Fibroblast of skin of abdomen (primary cell): Measurements from ENCODE around the gene KRTAP26-1. TPM values are rescaled to one million over a fixed set of nuclear protein-coding genes. Genes with fewer than 3 reads are reported as not detected.

Experiments used
- DNase-seq: peaks from one replicate; pipeline ENCODE4 v3.0.0-alpha.2; 2013
- polyA plus RNA-seq, 2 experiments: library from polyadenylated mRNA; unstranded; fragments of 120-200 nt; gene quantifications; one replicate each; pipeline ENCODE4 v1.2.1, GENCODE V29; 2013; ENCODE audit not compliant: insufficient read length in 2 of 2

KRTAP26-1 gene, protein sequence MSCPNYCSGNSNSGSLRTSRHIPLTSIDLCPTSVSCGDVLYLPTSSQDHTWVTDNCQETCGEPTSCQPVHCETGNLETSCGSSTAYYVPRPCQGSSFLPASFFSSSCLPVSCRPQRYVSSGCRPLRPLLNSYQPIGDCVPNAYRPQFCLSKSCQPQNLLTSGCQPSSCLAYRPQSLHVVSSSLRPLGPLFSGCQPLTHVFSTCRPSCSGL
- not detected for polyA plus RNA-seq (2013, experiment 1 of 2; ENCODE audit: insufficient read length)
- polyA plus RNA-seq (2013, experiment 2 of 2; ENCODE audit: insufficient read length): not detected

DNA sequence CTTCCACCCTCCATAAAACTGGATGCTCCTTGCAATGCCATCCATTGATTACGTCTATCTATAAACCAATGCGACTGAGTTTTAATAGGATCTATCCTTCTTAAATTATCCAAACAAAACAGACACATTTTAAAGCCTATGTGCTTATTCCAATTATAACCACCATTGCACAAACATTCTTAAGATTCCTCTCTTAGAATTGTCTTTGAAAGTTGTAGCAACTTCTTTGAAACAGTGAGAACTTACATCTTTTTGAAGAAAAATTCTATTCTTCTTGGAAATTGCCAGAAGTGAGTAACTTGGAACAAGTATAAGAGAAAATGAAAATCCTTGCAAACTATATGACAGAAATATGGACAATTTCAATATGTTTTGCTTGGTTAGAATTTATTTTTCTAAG is at the start of gene KRTAP26-1:
KRTAP26-1 (minus strand) TSS at position 101 of the 400 bp plus-strand sequence. CDS start 280 bp downstream, outside the sequence.
- DNase-seq: no peak

DNA sequence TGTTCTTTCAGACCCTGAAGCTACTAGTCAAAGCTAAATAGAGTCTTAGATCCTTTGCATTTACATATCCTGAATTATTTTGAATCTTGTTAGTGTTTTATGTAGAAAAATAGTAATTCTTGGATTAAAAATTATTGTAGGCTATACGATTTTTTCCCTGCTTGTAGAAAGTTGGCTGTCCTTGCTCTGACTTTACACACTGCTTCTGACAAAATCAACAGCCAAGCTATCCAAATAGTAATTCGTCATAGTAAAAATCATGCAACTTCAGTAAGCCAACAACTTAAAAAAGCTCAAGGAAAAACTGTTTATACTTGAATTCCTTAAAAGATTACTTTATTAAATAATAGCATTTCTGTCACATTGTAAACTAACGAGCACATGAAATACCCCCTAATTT is 35.8 kb upstream of the KRTAP26-1 start:
- no peak for DNase-seq

DNA sequence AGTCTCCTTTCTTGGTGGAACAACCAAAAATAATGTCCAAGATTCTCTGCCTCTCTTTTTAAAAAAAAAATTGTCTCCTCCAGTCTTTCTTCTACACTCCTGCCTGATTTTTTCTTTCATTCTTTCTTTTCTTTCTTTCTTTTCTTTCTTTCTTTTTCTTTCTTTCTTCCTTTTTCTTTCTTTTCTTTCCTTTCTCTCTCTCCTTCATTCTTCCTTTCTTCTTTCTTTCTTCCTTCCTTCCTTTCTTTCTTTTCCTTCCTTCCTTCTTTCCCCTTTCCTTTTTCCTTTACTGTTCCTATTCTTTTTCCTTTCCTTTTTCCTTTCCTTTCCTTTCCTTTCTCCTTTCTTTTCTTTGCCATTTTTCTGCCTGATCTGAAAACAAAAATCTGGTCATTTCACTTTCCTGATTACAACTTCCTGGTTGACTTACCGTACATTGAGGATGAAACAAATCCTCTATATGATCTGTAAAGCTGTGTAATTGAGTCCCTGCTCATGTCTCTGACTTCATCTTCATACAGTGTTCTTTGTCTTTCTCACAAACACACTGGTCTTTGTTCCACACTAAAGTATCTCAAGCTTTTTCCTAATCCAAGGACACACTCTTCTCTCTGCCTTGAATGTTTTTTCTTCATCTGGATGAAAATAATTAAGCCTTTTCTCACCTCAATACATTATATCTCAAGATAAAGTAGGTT is 34.3 kb upstream of the KRTAP26-1 start:
- no peak for DNase-seq

DNA sequence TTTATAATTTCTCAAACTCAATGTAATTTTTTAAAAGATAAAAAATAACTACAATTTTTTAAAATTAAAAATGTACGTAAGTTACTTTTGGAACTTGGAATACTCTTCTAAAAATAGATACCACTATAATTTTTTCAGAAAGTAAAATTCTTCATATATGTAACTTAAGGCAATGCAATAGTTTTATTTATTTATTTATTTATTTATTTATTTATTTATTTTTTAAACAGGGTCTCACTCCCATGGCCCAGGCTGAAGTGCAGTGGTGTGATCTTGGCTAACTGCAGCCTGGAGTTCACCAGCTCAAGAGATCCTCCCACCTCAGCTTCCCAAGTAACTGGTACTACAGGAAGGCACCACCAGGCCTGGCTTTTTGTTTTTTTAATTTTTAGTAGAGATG is 31.4 kb upstream of the KRTAP26-1 start:
- DNase-seq: no peak

DNA sequence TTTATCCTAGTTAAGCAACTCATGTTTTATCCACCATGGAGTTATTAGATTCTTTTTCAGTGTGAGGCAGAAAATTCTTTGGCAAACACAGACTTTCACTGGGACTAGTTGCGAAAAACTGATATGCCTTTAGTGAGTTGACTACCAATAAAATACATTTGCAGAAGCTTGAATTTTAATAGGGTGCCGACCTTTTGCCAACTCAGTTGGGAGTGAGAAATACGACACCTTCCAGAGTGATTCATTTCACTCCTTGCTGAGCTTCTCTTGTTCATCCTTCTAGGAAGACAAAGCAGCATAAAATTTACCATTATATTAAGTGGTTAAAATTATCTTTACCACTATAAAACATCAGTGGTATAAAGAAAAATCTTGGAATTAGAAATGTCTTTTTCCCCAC is 29.5 kb upstream of the KRTAP26-1 start:
- no peak for DNase-seq

DNA sequence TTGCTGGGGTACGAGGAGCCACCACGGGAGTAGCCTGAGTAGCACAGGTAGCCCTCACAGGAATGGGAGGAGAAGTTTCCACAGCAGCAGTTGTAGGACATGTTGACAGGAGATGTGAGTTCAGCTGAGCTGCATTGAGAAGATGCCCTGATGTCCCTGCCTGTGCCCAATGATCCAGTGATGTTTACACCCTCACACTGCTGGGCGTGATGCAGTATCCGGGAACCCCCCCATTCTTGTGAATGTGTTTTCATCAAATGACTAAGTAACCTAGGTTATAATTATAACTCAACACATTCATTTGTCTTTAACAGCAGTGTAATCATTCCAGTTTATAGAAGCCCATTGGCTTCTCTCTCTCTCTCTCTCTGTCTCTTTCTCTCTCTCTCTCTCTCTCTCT is 28.4 kb upstream of the KRTAP26-1 start, which contains the start of gene KRTAP23-1:
KRTAP23-1 (minus strand) TSS at position 101 of the 400 bp plus-strand sequence; CDS start at position 101, 0 bp downstream.
- DNase-seq: no peak

DNA sequence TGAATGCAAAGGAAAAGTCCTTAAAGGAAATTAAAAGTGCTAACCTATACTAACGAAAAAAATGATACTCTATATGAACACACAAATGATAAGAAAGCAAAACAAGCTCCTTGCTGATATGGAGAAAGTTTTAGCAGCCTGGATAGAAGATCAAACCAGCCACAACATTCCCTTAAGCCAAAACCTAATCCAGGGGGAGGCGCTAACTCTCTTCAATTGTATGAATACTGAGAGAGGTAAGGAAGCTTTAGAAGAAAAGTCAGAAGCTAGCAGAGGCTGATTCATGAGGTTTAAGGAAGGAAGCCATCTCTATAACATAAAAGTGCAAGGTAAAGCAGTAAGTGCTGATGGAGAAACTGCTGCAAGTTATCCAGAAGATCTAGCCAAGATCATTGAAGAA is 24.9 kb upstream of the KRTAP26-1 start:
- no peak for DNase-seq

DNA sequence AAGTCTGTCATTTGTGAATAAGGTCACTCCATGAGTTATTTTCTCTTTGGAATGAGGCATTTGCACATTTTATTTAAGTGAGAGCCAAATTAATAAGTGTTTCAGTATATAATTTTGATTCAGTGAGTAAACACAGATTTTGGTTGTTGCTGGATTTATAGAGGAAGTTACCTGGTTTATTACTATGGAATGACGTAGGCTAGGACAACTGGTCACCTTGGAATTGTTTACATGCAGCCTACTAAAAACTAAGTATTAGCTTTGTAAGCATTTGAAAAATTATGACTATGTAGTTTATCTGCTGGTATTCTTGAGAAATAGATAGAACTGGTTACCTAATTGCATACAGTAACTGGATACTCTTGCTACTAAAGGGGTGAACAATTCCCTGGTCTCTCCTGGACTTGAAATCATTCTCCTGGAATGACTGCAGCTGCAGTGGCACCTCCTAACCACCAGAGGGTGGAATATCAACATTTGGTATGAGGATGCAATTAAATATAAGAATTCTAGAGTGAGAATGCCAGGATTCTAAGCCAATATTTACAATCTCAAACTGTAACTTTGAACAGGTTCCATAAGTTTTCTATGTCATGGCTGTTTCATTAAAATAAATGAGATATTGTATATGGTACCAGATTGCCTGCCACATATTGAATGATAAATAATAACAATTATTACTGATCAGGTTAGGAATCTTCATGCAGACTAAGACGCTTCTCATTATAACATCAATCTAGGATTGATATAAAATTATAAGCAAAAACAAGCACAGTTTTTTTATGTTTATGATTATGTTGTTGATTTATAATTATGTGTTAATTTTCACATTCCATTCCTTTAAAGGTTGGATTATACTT is 20.8 kb upstream of the KRTAP26-1 start:
- DNase-seq: peak; percentile 15

DNA sequence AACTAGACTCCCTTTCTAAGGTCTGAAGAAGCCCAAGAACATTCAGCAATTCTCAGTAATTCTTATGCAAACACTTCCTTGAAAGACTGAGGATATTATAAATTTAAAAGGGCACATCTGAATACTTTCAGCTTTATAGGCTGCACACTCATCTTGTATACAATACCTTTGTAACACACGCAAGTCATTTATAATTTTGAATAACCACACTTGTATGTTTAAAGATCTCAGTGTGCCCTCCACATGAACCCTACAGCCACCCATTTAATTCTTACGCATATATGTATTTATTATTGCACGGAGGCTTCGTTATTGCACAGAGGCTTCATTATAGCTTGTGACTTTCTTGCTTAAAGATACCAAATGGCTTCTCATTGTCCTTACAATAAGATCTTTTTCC is 18.6 kb upstream of the KRTAP26-1 start:
- DNase-seq: no peak

DNA sequence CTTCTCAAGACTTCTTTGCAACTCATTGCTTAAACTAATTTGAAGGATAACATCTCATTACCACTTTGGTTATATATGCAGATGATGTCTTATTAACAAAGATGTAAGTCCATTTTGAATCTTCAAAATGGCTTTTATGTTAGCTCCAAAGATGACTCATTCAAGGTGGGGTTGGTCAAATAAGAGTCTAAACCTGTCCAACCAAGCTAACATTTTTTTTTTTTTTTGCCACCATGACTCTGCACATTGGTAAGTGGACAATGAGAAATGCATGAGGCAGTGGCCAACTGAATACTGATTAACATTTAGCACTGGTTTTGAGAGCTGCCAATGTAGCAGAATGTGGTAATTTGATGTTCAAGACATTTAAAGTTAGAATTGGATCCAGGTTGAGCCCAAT is 17.7 kb upstream of the KRTAP26-1 start:
- no peak for DNase-seq

DNA sequence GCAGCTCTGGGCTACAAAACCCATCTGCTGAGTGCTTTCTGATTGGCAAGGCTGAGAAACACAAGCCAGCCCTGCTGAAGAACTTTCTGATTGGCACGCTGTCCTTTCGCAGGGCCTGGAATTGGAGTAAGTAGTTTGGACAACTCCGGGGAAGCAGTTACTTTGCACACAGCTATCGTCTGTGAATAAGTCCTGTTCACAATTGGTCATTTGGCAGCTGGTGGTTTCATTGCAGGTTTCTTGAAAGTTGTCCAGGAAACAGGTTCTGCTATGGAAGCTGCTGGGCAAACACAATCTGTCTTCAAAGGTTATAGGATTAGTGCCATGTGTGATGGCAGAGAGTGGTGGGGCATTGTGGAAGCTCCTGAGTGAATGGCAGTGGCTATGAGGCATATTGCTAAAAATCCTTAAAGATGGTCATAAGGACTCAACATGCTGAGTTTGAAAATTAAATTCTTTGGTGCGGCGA is 17.2 kb upstream of the KRTAP26-1 start, which contains the start of gene KRTAP27-1:
KRTAP27-1 (minus strand) TSS at position 419 of the 469 bp plus-strand sequence; CDS start at position 393, 26 bp downstream.
- no peak for DNase-seq

DNA sequence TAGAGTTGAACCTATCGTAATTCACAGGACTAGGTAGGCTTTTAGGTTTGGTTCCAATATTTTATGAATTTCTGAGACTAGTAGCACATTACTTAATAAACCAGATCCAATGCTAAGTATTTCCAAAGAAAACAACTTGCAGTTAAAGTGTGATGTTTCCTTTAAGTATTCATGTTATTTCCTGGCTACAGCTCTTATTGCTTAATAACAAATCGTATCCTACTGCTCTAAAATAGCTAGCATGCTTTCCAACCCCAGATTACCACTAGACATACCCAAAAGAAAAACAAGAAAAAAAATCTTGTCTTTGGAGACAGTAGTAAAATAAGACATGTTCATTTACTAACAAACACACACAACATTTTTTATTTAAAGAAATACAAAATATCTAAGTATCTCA is 16.5 kb upstream of the KRTAP26-1 start:
- DNase-seq: peak; percentile 42

DNA sequence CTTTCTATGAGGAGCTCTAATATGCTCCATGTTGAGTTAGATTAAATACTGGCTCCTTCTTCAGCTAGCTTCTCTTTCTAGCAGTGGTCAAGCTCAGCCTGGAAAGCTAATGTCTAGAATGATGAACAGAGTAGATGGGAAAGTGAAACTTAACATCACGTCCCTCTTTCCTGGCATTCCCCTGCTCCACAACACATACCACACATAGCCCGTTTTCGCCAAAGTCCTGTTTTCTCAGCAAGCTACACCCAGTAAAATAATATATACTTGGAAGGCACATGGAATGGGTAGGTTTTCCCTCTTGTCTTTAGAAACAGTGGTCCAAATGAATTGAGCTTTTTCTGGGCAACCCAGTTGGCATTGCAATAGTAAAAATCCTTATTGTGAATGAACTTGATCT is 13.6 kb upstream of the KRTAP26-1 start:
- no peak for DNase-seq

DNA sequence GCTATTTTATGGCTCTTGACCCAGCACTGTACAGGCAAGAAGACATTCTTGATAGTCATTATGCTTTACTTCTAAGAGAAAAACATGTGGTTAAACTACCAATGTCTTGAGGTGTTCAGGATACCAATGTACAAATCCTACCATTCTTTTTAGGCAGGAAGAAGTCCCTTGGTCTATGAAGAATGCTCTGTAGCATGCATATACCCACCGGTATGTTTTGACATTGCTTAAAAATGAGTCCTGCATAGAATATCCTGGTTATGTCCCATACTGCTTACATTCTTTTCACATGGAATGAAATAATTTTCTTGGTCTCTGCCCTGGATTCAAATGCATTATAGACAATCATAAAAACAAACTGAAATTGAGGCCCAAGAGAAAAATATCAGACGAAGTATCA is 12.6 kb upstream of the KRTAP26-1 start:
- DNase-seq: peak; percentile 10

DNA sequence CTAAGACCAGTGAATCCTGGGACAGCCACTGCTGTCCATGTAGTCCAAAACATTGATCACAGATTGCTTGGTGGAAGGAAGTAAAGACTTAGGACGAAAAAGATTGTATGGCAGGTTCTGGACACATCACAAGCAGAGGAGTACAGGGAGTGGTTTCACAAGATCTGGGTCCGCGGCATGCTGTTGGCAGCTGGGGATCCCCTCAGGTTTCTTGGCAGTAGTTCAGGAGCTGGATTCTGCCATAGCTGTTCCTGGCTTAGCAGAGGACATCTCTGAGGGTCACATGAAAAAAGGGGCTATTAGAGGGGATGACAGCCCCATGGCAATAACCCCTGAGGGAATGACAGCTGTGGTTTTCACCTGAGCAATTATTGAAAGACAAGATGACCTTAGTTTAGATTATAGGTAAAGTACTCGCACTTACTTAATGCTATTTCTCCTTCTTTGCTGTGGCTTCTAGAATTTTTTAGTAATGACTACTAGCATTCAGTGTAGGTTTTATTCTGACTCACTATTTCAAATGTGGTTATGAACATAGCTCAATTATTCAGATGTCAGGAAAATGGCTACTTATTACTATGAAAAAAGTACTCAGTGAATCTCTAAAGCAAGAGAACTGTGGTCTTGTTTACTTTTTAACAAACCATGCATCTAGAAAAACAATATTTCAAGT is 9.2 kb upstream of the KRTAP26-1 start:
- peak; percentile 13 for DNase-seq

DNA sequence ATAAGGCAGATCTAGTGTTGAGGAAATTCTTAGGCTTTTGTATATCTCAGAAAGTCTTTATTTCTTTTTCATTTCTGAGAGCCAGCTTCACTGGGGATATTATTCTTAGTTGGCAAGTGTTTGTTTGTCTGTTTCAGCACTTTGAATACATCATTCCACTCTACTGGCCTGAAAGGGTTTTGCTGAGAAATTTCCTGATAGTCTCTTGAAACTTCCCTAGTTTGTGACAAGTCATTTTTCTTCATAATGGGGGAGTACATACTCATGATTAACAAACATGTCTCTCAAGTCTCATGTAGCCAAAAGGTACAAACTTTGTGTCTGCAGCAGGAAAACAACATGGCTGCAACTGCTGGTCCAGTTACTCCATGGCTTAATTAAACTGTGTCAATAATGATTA is 6.3 kb upstream of the KRTAP26-1 start:
- DNase-seq: no peak

DNA sequence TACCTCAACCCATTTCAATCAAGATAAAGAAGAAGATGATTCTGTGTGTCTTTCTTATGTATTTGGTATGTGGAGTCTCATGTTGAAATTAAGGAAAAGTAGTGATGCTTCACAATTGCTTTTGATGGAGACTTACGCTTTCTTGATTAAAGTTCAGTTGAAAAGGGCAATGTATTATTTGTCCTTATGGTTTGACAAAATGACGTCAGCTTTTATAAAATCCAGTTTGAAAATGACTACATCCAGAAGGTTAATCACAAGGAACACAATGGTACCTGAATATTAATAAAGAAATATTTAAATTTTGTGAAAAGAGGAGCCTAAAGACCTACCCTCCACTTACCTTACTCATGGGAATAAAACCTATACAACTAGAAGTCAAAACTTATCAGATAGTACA is 4.4 kb downstream of the KRTAP26-1 start:
- no peak for DNase-seq

DNA sequence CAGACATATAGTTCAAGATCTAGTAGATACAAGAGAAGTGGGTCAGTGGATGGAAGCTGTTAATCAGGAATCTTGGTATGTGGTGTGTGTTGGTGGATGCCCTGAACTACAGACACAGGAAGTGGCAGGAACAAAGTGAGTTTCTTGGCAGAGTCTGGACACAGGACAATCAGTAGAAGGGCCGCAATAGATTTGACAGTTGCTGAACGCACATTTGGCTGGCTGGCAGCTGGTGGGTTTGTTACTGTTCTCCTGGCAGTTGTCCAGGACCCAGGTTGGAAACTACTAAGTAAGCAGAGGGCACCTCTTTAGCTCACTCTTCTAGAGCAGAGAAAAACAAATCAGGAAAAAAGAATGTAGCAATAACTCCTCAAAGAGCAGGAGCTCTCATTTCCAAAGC is 13.2 kb downstream of the KRTAP26-1 start:
- DNase-seq: no peak

DNA sequence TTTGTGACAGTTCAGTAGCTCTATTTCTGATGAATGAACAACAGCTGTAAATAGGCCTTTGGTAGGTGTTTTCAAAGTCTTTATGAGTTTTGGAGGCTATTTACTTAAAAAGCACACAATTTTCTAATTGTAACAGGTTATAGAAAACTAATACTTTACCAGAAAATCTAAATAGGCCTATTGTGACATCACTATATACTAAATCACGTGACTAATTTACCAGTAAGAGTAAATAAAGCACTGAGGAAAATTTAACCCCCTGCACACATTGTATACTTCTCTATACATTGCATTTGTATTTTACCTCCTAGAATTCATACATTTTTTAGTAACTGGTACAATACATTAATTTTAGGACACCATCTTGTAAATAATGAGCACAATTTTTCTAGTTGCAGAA is 15.0 kb downstream of the KRTAP26-1 start:
- DNase-seq: no peak

DNA sequence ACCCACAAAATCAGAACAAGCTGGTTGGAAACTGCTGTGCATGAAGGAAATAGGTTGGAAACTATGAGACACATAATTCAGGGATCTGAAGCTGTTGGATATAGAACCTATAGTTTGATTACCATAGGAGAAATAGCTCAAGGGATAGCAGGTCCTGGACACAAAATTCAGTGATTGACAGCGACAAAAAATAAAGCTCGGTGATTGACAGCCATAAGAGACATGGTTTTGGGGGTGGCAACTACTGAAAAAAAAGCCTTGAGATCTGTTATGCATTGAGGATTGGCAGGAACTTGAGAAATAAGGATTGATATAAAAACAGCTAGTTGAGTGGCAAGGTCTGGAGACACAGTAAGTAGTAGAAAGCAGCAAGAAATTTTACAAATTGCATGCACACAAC is 30.9 kb downstream of the KRTAP26-1 start, which contains the start of gene KRTAP25-1:
KRTAP25-1 (minus strand) TSS at position 300 of the 400 bp plus-strand sequence; CDS start at position 276, 24 bp downstream.
- DNase-seq: no peak

DNA sequence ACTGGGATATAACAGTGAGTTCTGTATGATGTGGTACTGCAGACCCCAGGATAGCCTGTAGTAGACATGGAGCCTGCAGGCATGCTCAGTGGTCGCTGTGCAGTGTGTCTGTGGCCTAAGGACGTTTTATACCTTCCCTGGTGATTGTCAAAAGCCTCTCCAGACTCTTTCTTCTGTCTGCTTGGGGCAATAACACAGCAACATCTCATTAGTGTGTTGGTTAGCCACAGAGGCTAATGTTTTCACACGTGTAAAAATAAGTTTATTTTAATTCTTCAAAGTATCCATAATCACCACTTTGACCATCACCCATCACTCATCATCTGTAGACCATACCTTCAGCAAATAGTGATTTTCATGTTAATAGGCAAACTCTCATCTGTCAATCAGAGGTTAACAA is 37.3 kb downstream of the KRTAP26-1 start, which contains the start of gene KRTAP24-1:
KRTAP24-1 (minus strand) TSS at position 101 of the 400 bp plus-strand sequence; CDS start at position 83, 18 bp downstream.
- DNase-seq: no peak

DNA sequence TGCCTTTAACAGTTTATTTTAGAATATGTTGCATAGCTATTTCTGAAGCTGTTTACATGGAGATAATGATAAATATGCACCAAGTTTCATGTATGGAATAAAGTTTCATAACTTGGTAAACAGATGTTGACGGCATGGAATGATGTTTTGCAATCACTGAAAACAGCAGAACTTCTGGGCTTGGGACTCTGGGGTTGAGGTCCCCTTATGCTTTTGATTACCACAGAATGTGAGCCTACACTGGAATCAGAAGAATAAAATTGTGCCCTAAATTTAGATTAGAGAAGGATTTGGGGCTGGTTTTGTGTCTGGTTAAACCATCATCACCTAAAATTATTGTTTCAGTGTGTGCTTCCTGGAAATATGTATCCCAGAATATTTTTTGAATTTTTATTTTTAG is 48.5 kb downstream of the KRTAP26-1 start:
- DNase-seq: no peak
